ENCODE data around the gene ZCCHC4. TPM values are rescaled to one million over a fixed set of nuclear protein-coding genes. Genes with fewer than 3 reads are reported as not detected.

Gene ZCCHC4
- total RNA-seq (2014; rRNA removed; shearing (Covaris generic)) = 7.7 and 8.5 TPM in 2 replicates

GRCh38 chr4:25312496-25313200, at the start of gene ZCCHC4:
ZCCHC4 (plus strand) TSS chr4:25312774; CDS start chr4:25312810, 36 bp downstream.

GRCh38 chr4:25376754-25377571, 64.4 kb downstream of the ZCCHC4 start, which contains the start of gene ANAPC4:
ANAPC4 (plus strand) TSS chr4:25377263; CDS start chr4:25377428, 165 bp downstream.

Other genes starting within 250 kb of the ZCCHC4 start
- 6.9 and 10.0 TPM in 2 replicates for gene SEPSECS, start 152.3 kb upstream of the ZCCHC4 start, total RNA-seq (2014; rRNA removed; shearing (Covaris generic))
- 18.8 and 22.5 TPM in 2 replicates for gene PI4K2B, start 78.7 kb upstream of the ZCCHC4 start, total RNA-seq (2014; rRNA removed; shearing (Covaris generic))
- gene ANAPC4, start 64.5 kb downstream of the ZCCHC4 start, total RNA-seq (2014; rRNA removed; shearing (Covaris generic)) = 21.2 and 24.0 TPM in 2 replicates

All from A375 (cell line).